Stomach smooth muscle (tissue), 2 donors: Measurements from ENCODE around the gene FLYWCH1.

Source experiments
- H3K27ac ChIP-seq: one replicate; pipeline ENCODE4 v1.7.0; 2013; ENCODE audit warnings: mild to moderate bottlenecking, low read length, inconsistent platforms
- H3K27me3 ChIP-seq, 2 donors: one replicate each; pipeline ENCODE4 v1.7.0; 2013; ENCODE audit warnings: low read length in 2 of 2; ENCODE audit not compliant: insufficient read depth in 2 of 2, control insufficient read depth in 1 of 2
- H3K36me3 ChIP-seq, 2 donors: one replicate each; pipeline ENCODE4 v1.7.0; 2013; ENCODE audit warnings: low read length in 2 of 2; ENCODE audit not compliant: control insufficient read depth in 2 of 2, insufficient read depth in 2 of 2
- H3K4me1 ChIP-seq: one replicate; pipeline ENCODE4 v1.7.0; 2013; ENCODE audit warnings: low read length; ENCODE audit not compliant: control insufficient read depth, insufficient read depth
- H3K4me3 ChIP-seq, 2 donors: one replicate each; pipeline ENCODE4 v1.7.0; 2013; ENCODE audit warnings: low read length in 2 of 2
- H3K9ac ChIP-seq, 2 donors: one replicate each; pipeline ENCODE4 v1.7.0; 2013; ENCODE audit warnings: low read length in 2 of 2, mild to moderate bottlenecking in 1 of 2
- H3K9me3 ChIP-seq, 2 donors: one replicate each; pipeline ENCODE4 v1.7.0; 2013; ENCODE audit warnings: low read length in 2 of 2; ENCODE audit not compliant: control insufficient read depth in 2 of 2
- donor health status: healthy.
- donor health status: Pancreatic carcinoma.

The FLYWCH1 gene

GRCh38 chr16:2971985-2972784 is 60.5 kb downstream of the FLYWCH1 start:
- H3K27me3 ChIP-seq = peaks cover 19 to 34% of the 10 kb centered on the region in 2 donors
- H3K9me3 ChIP-seq = no peaks in the 10 kb centered on the region
- H3K27ac ChIP-seq = no peak overlapping the region
- no peaks in the 10 kb centered on the region for H3K36me3 ChIP-seq
- H3K9ac ChIP-seq = no peak overlapping the region
- H3K4me1 ChIP-seq = peaks cover 22% of the 10 kb centered on the region
- no peak overlapping the region for H3K4me3 ChIP-seq

- Histone ChIP-seq H3K27ac (no peak overlapping the region), H3K4me1 (peaks cover 20% of the 10 kb centered on the region), H3K9me3 (no peaks in the 10 kb centered on the region), H3K4me3 (no peak overlapping the region), H3K27me3 (peaks cover 11 to 25% of the 10 kb centered on the region in 2 donors), H3K9ac (no peak overlapping the region), H3K36me3 (no peaks in the 10 kb centered on the region)
Measured at GRCh38 chr16:2973093-2973492, 61.4 kb downstream of the FLYWCH1 start.

GRCh38 chr16:2973605-2974318 is 62.0 kb downstream of the FLYWCH1 start:
- Histone ChIP-seq H3K36me3 (no peaks in the 10 kb centered on the region), H3K9me3 (no peaks in the 10 kb centered on the region), H3K27me3 (peaks cover 5 to 18% of the 10 kb centered on the region in 2 donors), H3K9ac (no peak overlapping the region), H3K27ac (no peak overlapping the region), H3K4me3 (no peak overlapping the region), H3K4me1 (peaks cover 14% of the 10 kb centered on the region)

GRCh38 chr16:2974319-2975056 is 62.8 kb downstream of the FLYWCH1 start:
- Histone ChIP-seq H3K36me3 (no peaks in the 10 kb centered on the region), H3K4me1 (peaks cover 10% of the 10 kb centered on the region), H3K9ac (no peak overlapping the region), H3K27me3 (peaks cover 8 to 18% of the 10 kb centered on the region in 2 donors), H3K27ac (no peak overlapping the region), H3K4me3 (no peak overlapping the region), H3K9me3 (no peaks in the 10 kb centered on the region)

- H3K4me3 ChIP-seq = no peak overlapping the region
- no peaks in the 10 kb centered on the region for H3K36me3 ChIP-seq
- no peak overlapping the region for H3K27ac ChIP-seq
- no peak overlapping the region for H3K9ac ChIP-seq
- H3K9me3 ChIP-seq = no peaks in the 10 kb centered on the region
- peaks cover 8% of the 10 kb centered on the region for H3K4me1 ChIP-seq
- H3K27me3 ChIP-seq = peaks cover 9 to 12% of the 10 kb centered on the region in 2 donors
Measured at GRCh38 chr16:2975161-2975795, 63.5 kb downstream of the FLYWCH1 start.

GRCh38 chr16:2976201-2976600 is 64.5 kb downstream of the FLYWCH1 start:
- Histone ChIP-seq H3K27ac (no peak overlapping the region), H3K4me1 (peaks cover 11% of the 10 kb centered on the region), H3K4me3 (no peak overlapping the region), H3K36me3 (no peaks in the 10 kb centered on the region), H3K9ac (no peak overlapping the region), H3K27me3 (peaks cover 6 to 7% of the 10 kb centered on the region in 2 donors), H3K9me3 (no peaks in the 10 kb centered on the region)

- Histone ChIP-seq H3K4me1 (peaks cover 13% of the 10 kb centered on the region), H3K4me3 (no peak overlapping the region), H3K27me3 (peaks cover 4 to 7% of the 10 kb centered on the region in 2 donors), H3K9ac (no peak overlapping the region), H3K9me3 (no peaks in the 10 kb centered on the region), H3K36me3 (no peaks in the 10 kb centered on the region), H3K27ac (no peak overlapping the region)
Measured at GRCh38 chr16:2976673-2977072, 64.9 kb downstream of the FLYWCH1 start.

- H3K36me3 ChIP-seq = no peaks in the 10 kb centered on the region
- no peak overlapping the region for H3K27ac ChIP-seq
- no peak overlapping the region for H3K9ac ChIP-seq
- H3K9me3 ChIP-seq = no peaks in the 10 kb centered on the region
- peaks cover 4 to 5% of the 10 kb centered on the region in 2 donors for H3K27me3 ChIP-seq
- peaks cover 13% of the 10 kb centered on the region for H3K4me1 ChIP-seq
- no peak overlapping the region for H3K4me3 ChIP-seq
Measured at GRCh38 chr16:2977440-2977839, 65.7 kb downstream of the FLYWCH1 start.

GRCh38 chr16:2979669-2980226 is 68.0 kb downstream of the FLYWCH1 start:
- no peak overlapping the region for H3K9ac ChIP-seq

More at GRCh38 chr16:2979669-2980226, 68.0 kb downstream of the FLYWCH1 start:
- H3K27me3 ChIP-seq = peaks cover 4 to 5% of the 10 kb centered on the region in 2 donors
- H3K36me3 ChIP-seq = no peaks in the 10 kb centered on the region
- peak overlapping the region; percentile 40 to 88 for H3K4me3 ChIP-seq
- H3K27ac ChIP-seq = no peak overlapping the region
- peaks cover 18% of the 10 kb centered on the region for H3K4me1 ChIP-seq
- H3K9me3 ChIP-seq = no peaks in the 10 kb centered on the region
